ENCODE measurements around the gene IL12RB2.

IL12RB2 gene

GRCh38 chr1:67414574-67414973, 106.9 kb downstream of the IL12RB2 start:
- no peak for TF ChIP-seq GATA2 (IDR thresholded peaks at IDR 0.05; ENCODE audit: low read depth, low read length)
- no peak for TF ChIP-seq GATA3 (IDR thresholded peaks at IDR 0.05; ENCODE audit: low read depth, low read length)

GRCh38 chr1:67415041-67415440, 107.4 kb downstream of the IL12RB2 start:
- no peak for TF ChIP-seq GATA2 (IDR thresholded peaks at IDR 0.05; ENCODE audit: low read depth, low read length)
- TF ChIP-seq GATA3 (IDR thresholded peaks at IDR 0.05; ENCODE audit: low read depth, low read length), result no peak

- TF ChIP-seq GATA3 (IDR thresholded peaks at IDR 0.05; ENCODE audit: low read depth, low read length) (no peak), GATA2 (IDR thresholded peaks at IDR 0.05; ENCODE audit: low read depth, low read length) (no peak)
Observed at GRCh38 chr1:67418839-67419586, 111.3 kb downstream of the IL12RB2 start.

- TF ChIP-seq GATA2 (IDR thresholded peaks at IDR 0.05; ENCODE audit: low read depth, low read length), result no peak
- no peak for TF ChIP-seq GATA3 (IDR thresholded peaks at IDR 0.05; ENCODE audit: low read depth, low read length)
Observed at GRCh38 chr1:67420835-67421492, 113.3 kb downstream of the IL12RB2 start.

- TF ChIP-seq GATA2 (IDR thresholded peaks at IDR 0.05; ENCODE audit: low read depth, low read length) (no peak), GATA3 (IDR thresholded peaks at IDR 0.05; ENCODE audit: low read depth, low read length) (no peak)
Observed at GRCh38 chr1:67427465-67427864, 119.8 kb downstream of the IL12RB2 start.

GRCh38 chr1:67427947-67428346, 120.3 kb downstream of the IL12RB2 start:
- TF ChIP-seq GATA3 (IDR thresholded peaks at IDR 0.05; ENCODE audit: low read depth, low read length), result no peak
- TF ChIP-seq GATA2 (IDR thresholded peaks at IDR 0.05; ENCODE audit: low read depth, low read length), result no peak

- TF ChIP-seq GATA3 (IDR thresholded peaks at IDR 0.05; ENCODE audit: low read depth, low read length) (no peak), GATA2 (IDR thresholded peaks at IDR 0.05; ENCODE audit: low read depth, low read length) (no peak)
Observed at GRCh38 chr1:67429011-67429527, 121.4 kb downstream of the IL12RB2 start.

GRCh38 chr1:67429528-67430357, 122.1 kb downstream of the IL12RB2 start:
- TF ChIP-seq GATA3 (IDR thresholded peaks at IDR 0.05; ENCODE audit: low read depth, low read length), result no peak
- no peak for TF ChIP-seq GATA2 (IDR thresholded peaks at IDR 0.05; ENCODE audit: low read depth, low read length)

GRCh38 chr1:67430358-67431155, 122.9 kb downstream of the IL12RB2 start, which contains the start of gene SERBP1:
TSS of gene SERBP1 (minus strand) at chr1:67430402. CDS start at chr1:67430300, 102 bp downstream.
- TF ChIP-seq GATA3 (IDR thresholded peaks at IDR 0.05; ENCODE audit: low read depth, low read length) (no peak), GATA2 (IDR thresholded peaks at IDR 0.05; ENCODE audit: low read depth, low read length) (no peak)

- no peak for TF ChIP-seq GATA2 (IDR thresholded peaks at IDR 0.05; ENCODE audit: low read depth, low read length)
- TF ChIP-seq GATA3 (IDR thresholded peaks at IDR 0.05; ENCODE audit: low read depth, low read length), result no peak
Observed at GRCh38 chr1:67431156-67431765, 123.6 kb downstream of the IL12RB2 start.

- no peak for TF ChIP-seq GATA2 (IDR thresholded peaks at IDR 0.05; ENCODE audit: low read depth, low read length)
- no peak for TF ChIP-seq GATA3 (IDR thresholded peaks at IDR 0.05; ENCODE audit: low read depth, low read length)
Observed at GRCh38 chr1:67431869-67432578, 124.4 kb downstream of the IL12RB2 start.

- no peak for TF ChIP-seq GATA3 (IDR thresholded peaks at IDR 0.05; ENCODE audit: low read depth, low read length)
- TF ChIP-seq GATA2 (IDR thresholded peaks at IDR 0.05; ENCODE audit: low read depth, low read length), result no peak
Observed at GRCh38 chr1:67432745-67433144, 125.1 kb downstream of the IL12RB2 start.
